Testis (tissue), 2 donors: Measurements from ENCODE around the gene SNAP47.

Experiments
- CTCF ChIP-seq, 3 experiments: fragments of 450-650 bp in 2 of 3; fragments of 200-600 bp in 1 of 3; sonication (generic) in 1 of 3; IDR thresholded peaks; one replicate each; pipeline ENCODE4 v1.5.1; 2016 to 2019; ENCODE audit warnings: antibody characterized with exemption in 3 of 3, mild to moderate bottlenecking in 2 of 3, moderate library complexity in 1 of 3
- POLR2A ChIP-seq: fragments of 450-650 bp; IDR thresholded peaks from one replicate; pipeline ENCODE4 v1.6.1; 2017; ENCODE audit warnings: antibody characterized with exemption, mild to moderate bottlenecking, moderate library complexity

GRCh38 chr1:227728892-227729143, 6.4 kb upstream of the SNAP47 start:
- TF ChIP-seq CTCF (IDR thresholded peaks at IDR 0.05) (no peak), POLR2A (no peak)
